HepG2 (cell line): ENCODE data around the gene EZH1. TPM values are rescaled to one million over a fixed set of nuclear protein-coding genes. Genes with fewer than 3 reads are reported as not detected.
A peak's percentile ranks its signal among the peaks of the same experiment; 100 is the strongest.

ENCODE experiments used
- CBX1 ChIP-seq: IDR thresholded peaks from one replicate; pipeline ENCODE4 v1.6.1; 2016; ENCODE audit warnings: antibody characterized with exemption, low read depth
- CENPX ChIP-seq: sonication (generic); formaldehyde crosslinking; IDR thresholded peaks from 2 replicates; pipeline ENCODE4 v1.9.0; 2021; ENCODE audit warnings: mild to moderate bottlenecking, missing genetic modification reagents, moderate library complexity
- ZBTB14 ChIP-seq: sonication (generic); formaldehyde crosslinking; IDR thresholded peaks from 2 replicates; pipeline ENCODE4 v1.4.0; 2020; ENCODE audit warnings: missing genetic modification reagents
- ZBTB38 ChIP-seq: sonication (generic); formaldehyde crosslinking; IDR thresholded peaks from 2 replicates; pipeline ENCODE4 v1.5.1; 2020; ENCODE audit warnings: mild to moderate bottlenecking, missing genetic modification reagents
- ZBTB7B ChIP-seq: sonication (generic); formaldehyde crosslinking; IDR thresholded peaks from 2 replicates; pipeline ENCODE4 v1.4.0; 2020; ENCODE audit warnings: missing genetic modification reagents
- ZGPAT ChIP-seq: IDR thresholded peaks from 2 replicates; pipeline ENCODE4 v1.6.1; 2016; ENCODE audit warnings: mild to moderate bottlenecking
- ZHX1 ChIP-seq: sonication (generic); formaldehyde crosslinking; IDR thresholded peaks from 2 replicates; pipeline ENCODE4 v1.8.1; 2022; ENCODE audit warnings: low read depth, mild to moderate bottlenecking, missing genetic modification reagents
- ZNF224 ChIP-seq: sonication (generic); formaldehyde crosslinking; IDR thresholded peaks from 2 replicates; pipeline ENCODE4 v1.5.0; 2020; ENCODE audit warnings: mild to moderate bottlenecking, missing genetic modification reagents
- ZNF318 ChIP-seq: sonication (generic); formaldehyde crosslinking; IDR thresholded peaks from 2 replicates; pipeline ENCODE4 v1.4.0; 2020; ENCODE audit warnings: mild to moderate bottlenecking, missing genetic modification reagents
- ZNF510 ChIP-seq: sonication (generic); formaldehyde crosslinking; IDR thresholded peaks from 2 replicates; pipeline ENCODE4 v1.4.0; 2020; ENCODE audit warnings: low read depth, mild to moderate bottlenecking, missing genetic modification reagents
- ZNF589 ChIP-seq: sonication (generic); formaldehyde crosslinking; conservative IDR thresholded peaks from 2 replicates; pipeline ENCODE4 v1.8.0; 2022; ENCODE audit warnings: mild to moderate bottlenecking, moderate library complexity, missing genetic modification reagents
- polyA plus RNA-seq, 8 experiments: library from polyadenylated mRNA; depleted of rRNA in 3 of 8; stranded (reverse) in 7 of 8; unstranded in 1 of 8; fragments of >200 nt; fragmentation: Illumina TruSeq in 4 of 8; extraction: Trizol in 4 of 8; gene quantifications; 2 replicates each; pipeline versions ENCODE4 v1.2.1 to v1.2.3, GENCODE V29; 2011 to 2016; ENCODE audit warnings: low read depth in 4 of 8, missing spikeins in 1 of 8, mixed read lengths in 1 of 8; ENCODE audit not compliant: insufficient read depth in 1 of 8
- total RNA-seq, 5 experiments: library from RNA; depleted of rRNA; stranded (reverse); fragments of >200 nt; fragmentation: Illumina TruSeq; extraction: Trizol; gene quantifications; 2 replicates each; pipeline ENCODE4 v1.2.3, GENCODE V29; 2016; ENCODE audit warnings: low read depth in 1 of 5
- TF ChIP-seq, protein P1 (sequence below): sonication (generic); formaldehyde crosslinking; IDR thresholded peaks from 2 replicates; pipeline ENCODE4 v1.5.1; 2020; ENCODE audit warnings: mild to moderate bottlenecking, missing genetic modification reagents, moderate library complexity

Gene EZH1
- total and polyA plus RNA-seq, 2 of the 13 experiments (the other 11 are each of a cell fraction or from before 2014, with no cell fraction given), result 11.6 to 24.0 TPM

GRCh38 chr17:42682722-42683403 is 62.0 kb downstream of the EZH1 start (continued):
- peak; percentile 30; the same call in 1 of the 2 replicates for TF ChIP-seq ZGPAT
- 0 out of 2 replicates have a peak, but pooled peaks have one; percentile 12 for TF ChIP-seq ZBTB38 (CRISPR knock-in tag)
- TF ChIP-seq ZBTB14 (CRISPR knock-in tag), result peak; percentile 81
- TF ChIP-seq ZNF318 (CRISPR knock-in tag), result 0 out of 2 replicates have a peak, but pooled peaks have one; percentile 70
- TF ChIP-seq ZHX1 (CRISPR knock-in tag), result peak; percentile 78; the same call in 1 of the 2 replicates
- TF ChIP-seq CENPX, result no peak
- no peak for TF ChIP-seq CBX1
- no peak for TF ChIP-seq ZNF510 (CRISPR knock-in tag)
- TF ChIP-seq ZBTB7B (CRISPR knock-in tag), result peak; percentile 81
- 0 out of 2 replicates have a peak, but pooled peaks have one; percentile 27 for TF ChIP-seq ZNF224 (CRISPR knock-in tag)
- TF ChIP-seq, protein P1, sequence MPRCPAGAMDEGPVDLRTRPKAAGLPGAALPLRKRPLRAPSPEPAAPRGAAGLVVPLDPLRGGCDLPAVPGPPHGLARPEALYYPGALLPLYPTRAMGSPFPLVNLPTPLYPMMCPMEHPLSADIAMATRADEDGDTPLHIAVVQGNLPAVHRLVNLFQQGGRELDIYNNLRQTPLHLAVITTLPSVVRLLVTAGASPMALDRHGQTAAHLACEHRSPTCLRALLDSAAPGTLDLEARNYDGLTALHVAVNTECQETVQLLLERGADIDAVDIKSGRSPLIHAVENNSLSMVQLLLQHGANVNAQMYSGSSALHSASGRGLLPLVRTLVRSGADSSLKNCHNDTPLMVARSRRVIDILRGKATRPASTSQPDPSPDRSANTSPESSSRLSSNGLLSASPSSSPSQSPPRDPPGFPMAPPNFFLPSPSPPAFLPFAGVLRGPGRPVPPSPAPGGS (CRISPR knock-in tag), result 0 out of 2 replicates have a peak, but pooled peaks have one; percentile 58
- TF ChIP-seq ZNF589 (CRISPR knock-in tag), result peak; percentile 46; the same call in 1 of the 2 replicates
